Tongue (tissue), 2 donors: Measurements from ENCODE around the gene KPNA3. TPM values are rescaled to one million over a fixed set of nuclear protein-coding genes. Genes with fewer than 3 reads are reported as not detected.
"Not testable (repeated sequence)": the region's sequence is repeated elsewhere in the genome, so short reads cannot be mapped to it uniquely, and the experiment has no call there.

Experiments used
- DNase-seq: peaks from one replicate; pipeline ENCODE4 v3.0.0-alpha.2; 2015
- total RNA-seq: library from RNA; depleted of rRNA; stranded (reverse); fragments of >200 nt; gene quantifications from one replicate; pipeline ENCODE4 v1.2.3, GENCODE V29; 2014

The KPNA3 gene
- total RNA-seq, 1 donor from 2014 or later: 61.3 TPM

- DNase-seq: no peak
Observed at GRCh38 chr13:49806126-49806536, 13.6 kb upstream of the KPNA3 start.

- not testable (repeated sequence) for DNase-seq
Observed at GRCh38 chr13:49803047-49803446, 10.6 kb upstream of the KPNA3 start.

- no peak for DNase-seq
Observed at GRCh38 chr13:49802426-49802825, 9.9 kb upstream of the KPNA3 start.

DNA sequence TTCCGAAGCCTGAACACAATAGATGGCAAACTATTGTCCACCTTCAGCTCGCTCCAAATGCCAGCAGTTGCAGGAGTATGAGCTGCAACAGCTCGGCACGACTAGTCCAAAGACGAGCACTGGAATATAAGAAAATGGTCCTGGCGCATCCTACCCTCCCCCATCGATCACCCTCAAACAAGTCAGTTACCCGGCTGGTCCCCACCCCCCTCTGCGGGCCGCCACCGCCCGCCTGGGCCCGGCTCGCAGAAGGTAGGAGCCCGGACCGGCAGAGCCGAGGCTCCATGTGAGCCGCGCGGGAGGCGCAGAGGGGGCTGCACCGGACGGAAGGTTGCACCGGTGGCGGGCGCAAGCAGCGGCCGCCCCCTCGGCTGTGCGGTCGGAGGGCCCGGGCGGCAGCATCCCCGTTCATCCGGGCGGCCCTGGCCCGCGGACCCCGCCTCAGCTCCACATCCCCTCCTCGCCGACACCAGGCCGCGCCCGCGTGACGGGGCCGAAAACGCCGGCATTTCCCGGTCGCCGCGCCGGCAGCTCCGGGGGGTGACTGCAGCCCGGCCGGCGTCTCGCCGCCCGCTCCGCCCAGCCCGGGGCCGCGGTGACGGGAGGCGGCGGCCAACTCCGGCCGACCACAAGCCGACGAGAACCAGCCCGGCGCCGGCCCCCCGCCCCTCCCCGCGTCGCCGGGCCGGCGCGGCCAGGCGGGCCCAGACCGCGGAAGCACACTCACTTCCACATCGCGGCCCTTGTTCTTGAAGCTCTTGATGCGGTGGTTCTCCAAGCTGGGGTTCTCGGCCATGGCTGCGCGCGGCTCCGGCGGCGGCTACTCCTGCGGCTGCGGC, 552 bp downstream of the KPNA3 start:
- peak; percentile 62 for DNase-seq

DNA sequence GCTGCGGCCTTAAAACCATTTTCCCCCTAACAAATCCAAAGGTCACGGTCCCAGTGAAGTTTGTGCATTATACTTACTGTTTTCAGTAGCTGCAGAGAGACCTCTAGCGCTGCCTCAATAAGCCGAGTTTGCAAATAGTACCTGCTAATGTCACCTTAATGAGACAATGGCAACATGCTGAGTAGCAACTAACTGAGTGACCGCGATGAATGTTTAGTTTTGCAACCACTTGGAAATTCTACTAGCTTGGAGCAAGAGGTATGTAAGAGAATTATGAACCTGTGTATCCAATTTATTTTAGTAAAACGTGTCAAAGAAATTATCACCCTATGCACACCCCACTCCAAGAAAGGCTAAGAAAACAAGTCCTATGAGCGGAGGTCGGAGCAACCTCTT, 1.2 kb downstream of the KPNA3 start:
- DNase-seq: peak; percentile 50

- DNase-seq: no peak
Observed at GRCh38 chr13:49789968-49790367, 2.5 kb downstream of the KPNA3 start.

GRCh38 chr13:49786401-49787008, 6.0 kb downstream of the KPNA3 start:
- no peak for DNase-seq

GRCh38 chr13:49784886-49785570, 7.5 kb downstream of the KPNA3 start:
- no peak for DNase-seq

DNA sequence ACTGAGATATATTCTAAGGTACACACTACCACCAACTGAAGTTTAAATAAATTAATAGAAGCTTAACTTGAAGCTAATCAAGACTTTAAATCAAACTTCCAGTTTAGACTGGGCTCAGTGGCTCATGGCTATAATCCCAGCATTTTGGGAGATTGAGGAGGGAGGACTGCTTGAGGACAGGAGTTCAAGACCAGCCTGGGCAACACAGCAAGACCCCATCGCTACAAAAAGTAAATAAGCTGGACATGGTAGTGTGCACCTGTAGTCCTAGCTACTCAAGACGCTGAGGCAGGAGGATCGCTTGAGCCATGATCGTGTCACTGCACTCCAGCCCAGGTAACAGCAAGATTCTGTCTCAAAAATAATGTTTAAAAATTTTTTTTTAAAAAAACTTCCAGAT, 8.6 kb downstream of the KPNA3 start:
- DNase-seq: no peak

GRCh38 chr13:49782784-49783183, 9.7 kb downstream of the KPNA3 start:
- no peak for DNase-seq

DNA sequence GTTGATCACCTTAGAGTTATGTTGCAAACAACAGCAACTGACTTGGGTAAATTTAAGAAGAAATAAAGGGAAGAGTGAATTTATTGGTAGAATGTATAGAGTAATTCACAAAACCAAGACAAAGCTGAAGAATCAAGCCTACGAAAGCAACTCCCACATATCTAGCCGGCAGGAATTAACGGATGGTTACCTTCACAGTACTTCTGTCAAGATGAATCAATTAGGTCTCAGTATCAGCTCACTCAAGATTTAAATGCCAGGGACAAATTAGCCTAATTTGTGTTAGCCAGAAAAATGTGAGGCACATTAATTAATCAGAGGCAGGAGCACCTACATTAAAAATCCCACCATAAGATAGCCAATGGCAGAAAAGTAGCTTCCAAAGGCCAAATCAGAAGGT, 10.7 kb downstream of the KPNA3 start:
- DNase-seq: no peak

DNA sequence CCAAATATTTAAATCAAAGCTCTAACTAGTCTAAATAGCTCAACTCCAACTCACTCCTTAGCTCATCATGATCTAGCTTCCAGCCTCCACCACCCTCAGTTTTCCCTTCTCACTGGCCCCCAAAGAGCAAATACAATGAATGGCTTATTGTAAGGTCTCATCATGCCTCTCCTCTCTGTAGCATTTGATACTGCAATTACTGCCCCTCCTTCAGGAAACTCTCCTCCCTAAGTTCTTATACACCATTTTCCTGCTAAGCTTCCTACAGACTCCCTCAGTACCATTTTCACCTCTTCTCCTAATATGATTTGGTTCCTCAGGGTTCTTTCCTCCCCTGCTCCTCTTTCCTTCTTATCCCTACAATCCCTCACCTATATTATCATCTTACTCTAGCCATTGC, 12.8 kb downstream of the KPNA3 start:
- DNase-seq: no peak

DNA sequence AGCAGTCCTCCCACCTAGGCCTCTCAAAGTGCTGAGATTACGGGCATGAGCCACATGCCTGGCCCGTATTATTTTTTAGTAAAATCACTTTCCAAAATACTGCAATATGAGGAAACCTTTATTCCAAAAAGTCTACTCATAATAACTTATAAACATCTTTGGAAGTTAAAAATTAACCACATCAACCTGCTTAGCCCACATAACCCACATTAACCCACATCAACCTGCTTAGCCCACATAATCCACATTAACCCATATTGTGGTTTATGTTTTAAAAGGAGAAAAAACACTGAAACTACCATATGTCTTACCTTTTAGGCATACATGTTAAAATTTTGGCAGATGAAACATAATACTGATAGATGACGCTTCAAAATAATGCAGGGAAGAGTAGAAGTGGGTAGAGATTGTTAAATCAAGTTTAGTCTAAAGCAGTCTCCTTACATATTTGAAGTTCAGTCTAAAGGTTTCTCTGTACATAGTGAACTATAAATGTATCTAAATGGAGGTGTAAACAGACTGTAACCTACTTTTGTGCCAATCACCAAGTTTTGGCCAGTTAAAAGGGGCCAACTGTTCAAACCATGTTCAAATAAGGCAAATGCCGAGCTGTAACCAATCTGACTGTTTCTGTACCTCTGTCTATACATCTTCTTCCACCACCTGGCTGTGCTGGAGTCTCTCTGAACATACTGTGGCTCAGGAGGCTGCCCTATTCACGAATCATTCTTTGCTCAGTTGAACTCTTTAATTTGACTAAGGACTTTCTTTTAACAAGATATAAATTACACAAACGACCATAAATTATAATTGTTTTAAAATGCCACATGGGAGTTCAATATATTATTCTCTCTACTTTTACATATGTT, 14.5 kb downstream of the KPNA3 start:
- DNase-seq: no peak

GRCh38 chr13:49776871-49777270, 15.6 kb downstream of the KPNA3 start:
- DNase-seq: no peak

- no peak for DNase-seq
Observed at GRCh38 chr13:49774376-49775005, 18.0 kb downstream of the KPNA3 start.

- no peak for DNase-seq
Observed at GRCh38 chr13:49772828-49773227, 19.7 kb downstream of the KPNA3 start.

GRCh38 chr13:49761811-49762210, 30.7 kb downstream of the KPNA3 start:
- DNase-seq: not testable (repeated sequence)

GRCh38 chr13:49760558-49760957, 31.9 kb downstream of the KPNA3 start:
- no peak for DNase-seq

DNA sequence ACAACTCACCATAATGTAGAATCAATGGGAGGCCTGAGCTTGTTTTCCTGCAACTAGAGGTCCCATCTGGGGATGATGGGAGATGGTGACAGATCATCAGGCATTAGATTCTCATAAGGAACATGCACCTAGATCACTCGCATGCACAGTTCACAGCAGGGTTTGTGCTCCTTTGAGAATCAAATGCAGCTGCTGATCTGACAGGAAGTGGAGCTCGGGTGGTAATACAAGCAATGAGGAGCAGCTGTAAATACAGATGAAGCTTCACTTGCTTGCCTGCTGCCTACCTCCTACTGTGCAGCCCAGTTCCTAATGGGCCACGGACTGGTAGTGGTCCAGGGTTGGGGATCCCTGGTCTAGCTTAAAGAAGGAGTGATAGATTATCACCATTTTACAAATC, 33.0 kb downstream of the KPNA3 start:
- DNase-seq: no peak

- DNase-seq: no peak
Observed at GRCh38 chr13:49756263-49756662, 36.2 kb downstream of the KPNA3 start.

GRCh38 chr13:49754146-49754545, 38.3 kb downstream of the KPNA3 start:
- DNase-seq: no peak

DNA sequence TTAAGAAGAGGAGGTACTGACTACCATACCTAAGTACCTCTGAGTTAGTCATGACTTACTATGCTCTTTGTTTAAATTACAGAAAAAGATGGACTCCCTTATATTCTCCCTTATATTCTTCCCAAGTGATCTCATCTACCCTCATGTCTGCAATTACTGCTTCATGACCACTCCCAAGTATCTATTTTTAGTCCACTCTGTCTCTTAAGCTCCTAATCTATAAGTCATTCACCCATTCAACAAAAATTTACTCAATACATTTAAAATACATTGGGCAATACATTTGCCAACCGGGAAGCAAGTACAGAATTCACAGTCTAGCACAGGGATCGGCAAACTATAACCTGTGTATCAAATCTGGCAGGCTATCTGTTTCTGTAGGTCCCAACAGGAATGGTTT, 42.6 kb downstream of the KPNA3 start:
- no peak for DNase-seq
